HG03159 (cell line): ENCODE results near the gene RPS6KA1.
"Not testable (repeated sequence)": the region's sequence is repeated elsewhere in the genome, so short reads cannot be mapped to it uniquely, and the experiment has no call there.

Experiments used
- ATAC-seq: cut with Tn5 transposase; IDR thresholded peaks from one replicate; pipeline ENCODE4 v1.9.1; 2021; ENCODE audit warnings: mild to moderate bottlenecking, moderate library complexity; ENCODE audit not compliant: unreplicated experiment

RPS6KA1 gene

GRCh38 chr1:26529655-26530409 is at the start of gene RPS6KA1:
RPS6KA1 (plus strand) TSS chr1:26529761; CDS start chr1:26529921, 160 bp downstream.
- peak; percentile 69 for ATAC-seq

GRCh38 chr1:26482921-26483320 is 46.6 kb upstream of the RPS6KA1 start:
- no peak for ATAC-seq

DNA sequence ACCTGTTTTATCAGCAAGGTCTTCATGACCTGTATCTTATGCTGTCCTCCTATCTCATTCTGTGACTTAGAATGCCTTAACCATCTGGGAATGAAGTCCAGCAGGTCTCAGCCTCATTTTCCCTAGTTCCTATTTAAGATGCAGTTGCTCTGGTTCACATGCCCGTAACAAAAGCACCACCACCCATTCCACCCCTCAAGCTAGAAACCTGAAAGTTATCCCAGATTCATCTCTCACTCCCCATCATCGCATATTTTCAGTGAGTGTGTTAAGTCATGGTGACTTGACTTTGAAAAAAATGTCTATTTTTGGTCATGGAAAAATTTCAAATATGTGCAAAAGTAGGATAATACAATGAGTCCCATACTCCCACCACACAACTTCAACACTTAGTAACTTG is 45.6 kb upstream of the RPS6KA1 start:
- ATAC-seq = no peak

- ATAC-seq = no peak
Measured at GRCh38 chr1:26490155-26490554, 39.4 kb upstream of the RPS6KA1 start.

GRCh38 chr1:26493267-26493666 is 36.3 kb upstream of the RPS6KA1 start:
- no peak for ATAC-seq

- no peak for ATAC-seq
Measured at GRCh38 chr1:26493938-26494337, 35.6 kb upstream of the RPS6KA1 start.

GRCh38 chr1:26496861-26497260 is 32.7 kb upstream of the RPS6KA1 start:
- no peak for ATAC-seq

DNA sequence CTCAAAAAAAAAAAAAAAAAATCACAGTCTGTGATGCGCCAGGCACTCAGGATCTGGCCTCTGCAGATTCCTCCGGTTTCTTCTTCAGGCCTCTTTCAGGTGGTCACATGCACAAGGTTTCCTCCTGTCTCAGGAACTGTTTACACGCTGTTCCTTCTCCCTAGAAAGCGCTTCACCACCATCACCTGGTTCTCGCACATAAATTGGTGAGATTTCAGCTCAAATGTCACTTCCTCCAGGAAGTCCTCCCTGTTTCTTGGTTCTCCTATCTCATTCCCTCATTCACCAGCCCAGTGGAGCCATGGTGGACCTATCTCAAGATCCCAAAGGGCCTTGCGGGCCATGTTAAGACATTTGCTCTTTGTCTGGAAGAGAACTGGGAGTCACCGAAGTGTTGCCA is 30.7 kb upstream of the RPS6KA1 start:
- no peak for ATAC-seq

- ATAC-seq = peak; percentile 65
Measured at GRCh38 chr1:26500488-26501175, 28.9 kb upstream of the RPS6KA1 start.

- not testable (repeated sequence) for ATAC-seq
Measured at GRCh38 chr1:26510711-26511110, 18.9 kb upstream of the RPS6KA1 start.

GRCh38 chr1:26515836-26516235 is 13.7 kb upstream of the RPS6KA1 start:
- ATAC-seq = not testable (repeated sequence)

DNA sequence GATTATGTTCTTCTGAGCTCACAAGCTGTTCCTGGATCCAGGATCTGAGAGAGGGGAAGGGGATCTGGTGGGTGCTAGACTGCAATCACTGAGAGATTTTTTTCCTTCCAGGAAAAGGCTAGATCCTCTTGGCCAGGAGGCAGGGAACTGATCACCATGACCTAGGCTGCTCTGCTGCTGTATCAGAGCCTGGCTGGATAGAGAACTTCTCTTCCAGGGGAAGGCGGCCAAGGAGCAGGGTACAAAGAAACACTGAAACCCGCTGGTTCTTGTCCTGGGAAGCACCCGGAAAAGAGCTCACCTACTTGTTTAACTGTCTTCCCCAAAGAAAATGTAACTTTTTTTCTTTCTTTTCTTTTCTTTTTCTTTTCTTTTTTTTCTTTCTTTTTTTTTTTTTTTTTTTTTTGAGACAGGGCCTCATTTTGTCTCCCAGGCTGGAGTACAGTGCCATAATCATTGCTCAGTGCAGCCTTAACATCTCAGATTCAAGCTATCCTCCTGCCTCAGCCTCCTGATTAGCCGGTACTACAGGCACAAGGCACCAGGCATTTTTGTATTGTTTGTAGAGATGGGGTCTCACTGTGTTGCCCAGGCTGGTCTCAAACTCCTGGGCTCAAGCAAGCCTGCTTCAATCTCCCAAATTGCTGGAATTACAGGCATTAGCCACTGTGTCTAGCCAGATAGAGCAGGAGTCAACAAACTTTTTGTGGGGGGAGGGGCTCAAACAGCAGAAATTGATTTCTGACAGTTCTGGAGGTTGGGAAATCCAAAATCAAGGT is 12.4 kb upstream of the RPS6KA1 start:
- ATAC-seq = no peak

DNA sequence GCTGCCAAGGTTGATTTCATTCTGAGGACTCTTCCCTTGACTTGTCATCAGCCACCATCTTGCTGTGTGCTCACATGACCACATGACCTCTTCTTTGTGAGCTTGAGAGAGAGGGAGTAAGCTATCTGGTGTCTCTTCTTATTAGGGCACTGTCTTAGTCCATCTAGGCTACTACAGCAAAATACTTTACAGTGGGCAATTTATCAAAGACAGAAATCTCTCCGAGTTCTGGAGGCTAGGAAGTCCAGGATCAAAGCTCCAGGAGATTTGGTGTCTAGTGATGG is 11.9 kb upstream of the RPS6KA1 start:
- ATAC-seq = no peak

- ATAC-seq = no peak
Measured at GRCh38 chr1:26518355-26518754, 11.2 kb upstream of the RPS6KA1 start.

DNA sequence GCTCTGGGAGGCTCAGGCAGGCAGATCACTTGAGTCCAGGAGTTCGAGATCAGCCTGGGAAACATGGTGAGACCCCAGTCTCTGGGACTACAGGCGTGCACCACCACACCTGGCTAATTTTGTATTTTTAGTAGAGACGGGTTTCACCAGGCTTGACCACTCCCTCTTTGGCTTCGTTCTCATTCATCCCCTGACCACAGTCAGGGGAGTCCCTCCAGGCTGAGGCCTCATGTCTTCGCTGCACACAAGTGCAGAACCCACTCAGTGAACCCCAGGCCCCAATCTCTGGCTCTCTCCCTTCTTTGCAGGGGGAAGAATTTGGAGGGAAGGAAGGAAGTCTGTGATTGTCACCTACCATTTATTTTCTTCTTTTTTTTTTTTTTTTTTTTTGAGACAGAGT is 9.2 kb upstream of the RPS6KA1 start:
- no peak for ATAC-seq

GRCh38 chr1:26521669-26522030 is 7.9 kb upstream of the RPS6KA1 start:
- no peak for ATAC-seq

DNA sequence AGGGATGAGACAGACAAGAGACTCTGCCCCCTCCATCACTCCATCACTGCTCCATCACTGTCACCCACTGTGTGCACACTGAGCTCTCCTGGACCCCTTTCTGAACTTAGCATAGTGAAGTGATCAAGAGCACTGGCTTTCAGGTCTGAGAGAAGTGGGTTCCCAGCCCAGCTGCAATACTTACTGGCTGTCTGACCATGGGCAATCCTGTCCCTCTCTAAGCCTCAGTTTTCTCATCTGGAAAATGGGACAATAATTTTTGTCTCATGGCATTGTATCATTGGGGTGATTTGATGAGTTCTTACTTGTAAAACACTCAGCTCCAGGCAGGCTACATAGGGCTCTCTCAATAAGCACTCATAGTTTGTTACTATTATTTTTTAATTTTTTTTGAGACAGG is 7.5 kb upstream of the RPS6KA1 start:
- ATAC-seq = no peak

DNA sequence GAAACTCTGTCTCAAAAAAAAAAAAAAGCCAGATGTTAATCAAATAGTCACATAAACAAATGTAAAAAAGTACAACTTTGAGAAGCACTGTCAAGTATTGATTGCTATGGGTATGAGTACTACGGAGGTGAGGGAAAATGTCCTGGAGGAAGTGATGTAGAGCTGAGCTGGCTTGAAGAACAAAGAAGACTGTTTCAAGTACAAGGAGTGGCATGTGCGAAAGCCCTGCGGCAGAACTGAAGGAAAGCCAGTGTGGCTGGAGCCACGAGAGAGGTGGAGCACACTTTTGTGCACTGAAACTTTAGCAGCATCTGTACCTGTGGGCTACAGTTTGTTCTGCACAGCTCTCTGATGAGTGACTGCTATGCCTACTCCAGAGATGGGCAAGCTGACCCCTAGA is 5.4 kb upstream of the RPS6KA1 start:
- ATAC-seq = no peak

DNA sequence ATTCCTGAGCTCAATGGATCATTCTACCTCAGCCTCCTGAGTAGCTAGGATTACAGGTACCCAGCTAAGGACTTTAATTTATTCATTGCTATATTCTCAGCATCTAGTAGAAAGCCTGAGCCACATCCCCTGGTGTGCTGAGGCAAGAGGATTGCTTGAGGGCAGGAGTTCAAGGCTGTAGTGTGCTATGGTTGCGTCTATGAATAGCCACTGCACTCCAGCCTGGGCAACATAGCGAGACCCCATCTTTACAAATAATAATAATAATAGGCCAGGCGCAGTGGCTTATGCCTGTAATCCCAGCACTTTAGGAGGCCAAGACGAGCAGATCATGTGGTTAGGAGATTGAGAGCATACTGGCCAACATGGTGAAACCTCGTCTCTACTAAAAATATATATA is 3.3 kb upstream of the RPS6KA1 start:
- ATAC-seq = no peak

- no peak for ATAC-seq
Measured at GRCh38 chr1:26529405-26529654, 231 bp upstream of the RPS6KA1 start.

- peak; percentile 4 for ATAC-seq
Measured at GRCh38 chr1:26530410-26530894, 891 bp downstream of the RPS6KA1 start.
